Neural progenitor cell (in vitro differentiated cells): Measurements from ENCODE around the gene SMPDL3B.

ENCODE experiments used
- CTCF ChIP-seq: fragments of 200-600 bp; sonication (generic); IDR thresholded peaks from 2 replicates; pipeline ENCODE4 v1.5.1; 2017; ENCODE audit warnings: antibody characterized with exemption, mild to moderate bottlenecking
- EZH2 ChIP-seq: fragments of 200-600 bp; sonication (generic); IDR thresholded peaks from 2 replicates; pipeline ENCODE4 v1.6.1; 2017; ENCODE audit warnings: antibody characterized with exemption, mild to moderate bottlenecking, moderate library complexity
- EZH2phosphoT487 ChIP-seq: fragments of 200-600 bp; sonication (generic); IDR thresholded peaks from 2 replicates; pipeline ENCODE4 v1.6.1; 2017; ENCODE audit warnings: antibody characterized with exemption

- no peak for TF ChIP-seq CTCF
- TF ChIP-seq EZH2phosphoT487, result no peak
- TF ChIP-seq EZH2, result no peak
Measured at GRCh38 chr1:27979859-27980201, 45.0 kb downstream of the SMPDL3B start.
